IPS-NIHi7 (cell line): ENCODE results near the gene CLEC20A.

Source experiments
- DNase-seq: peaks from one replicate; pipeline ENCODE4 v3.0.0; 2012; ENCODE audit warnings: mixed read lengths; ENCODE audit errors: extremely low spot score

The CLEC20A gene

GRCh38 chr1:178496410-178497135 lies at the start of gene CLEC20A:
CLEC20A (minus strand) TSS chr1:178496964; CDS start chr1:178496939, 25 bp downstream.
- DNase-seq = no peak

GRCh38 chr1:178544531-178544930 lies 47.8 kb upstream of the CLEC20A start:
- no peak for DNase-seq

GRCh38 chr1:178543290-178543607 lies 46.5 kb upstream of the CLEC20A start:
- peak; percentile 51 for DNase-seq

GRCh38 chr1:178542554-178543289 lies 46.0 kb upstream of the CLEC20A start:
- peak; percentile 93 for DNase-seq

GRCh38 chr1:178541829-178542553 lies 45.2 kb upstream of the CLEC20A start:
- peak; percentile 79 for DNase-seq

- DNase-seq = no peak
Measured at GRCh38 chr1:178541379-178541778, 44.6 kb upstream of the CLEC20A start.

GRCh38 chr1:178540646-178541045 lies 43.9 kb upstream of the CLEC20A start:
- no peak for DNase-seq

- no peak for DNase-seq
Measured at GRCh38 chr1:178540204-178540603, 43.4 kb upstream of the CLEC20A start.

GRCh38 chr1:178539291-178539690 lies 42.5 kb upstream of the CLEC20A start:
- DNase-seq = no peak

GRCh38 chr1:178538192-178538916 lies 41.6 kb upstream of the CLEC20A start:
- DNase-seq = no peak

- DNase-seq = no peak
Measured at GRCh38 chr1:178537382-178538090, 40.8 kb upstream of the CLEC20A start.

GRCh38 chr1:178536844-178537371 lies 40.1 kb upstream of the CLEC20A start:
- DNase-seq = no peak

GRCh38 chr1:178536329-178536728 lies 39.6 kb upstream of the CLEC20A start:
- no peak for DNase-seq

- DNase-seq = no peak
Measured at GRCh38 chr1:178534137-178534868, 37.5 kb upstream of the CLEC20A start.

- no peak for DNase-seq
Measured at GRCh38 chr1:178533121-178533946, 36.6 kb upstream of the CLEC20A start.

- peak; percentile 90 for DNase-seq
Measured at GRCh38 chr1:178532392-178532791, 35.6 kb upstream of the CLEC20A start.

- DNase-seq = no peak
Measured at GRCh38 chr1:178531887-178532286, 35.1 kb upstream of the CLEC20A start.

- DNase-seq = no peak
Measured at GRCh38 chr1:178530502-178530901, 33.7 kb upstream of the CLEC20A start.

- no peak for DNase-seq
Measured at GRCh38 chr1:178530037-178530402, 33.3 kb upstream of the CLEC20A start.
